MCF 10A (cell line): ENCODE measurements around the gene GHRHR. TPM values are rescaled to one million over a fixed set of nuclear protein-coding genes. Genes with fewer than 3 reads are reported as not detected.

Experiments used
- BruUV-seq: library from RNA; stranded (reverse); fragments of 400-500 nt; replicated peaks from 2 replicates; lab custom pipeline; 2021; lab: Mats Ljungman, UMichigan
- CTCF ChIA-PET: fragments of 300-600 bp; sonication (Branson Sonifier 250); formaldehyde crosslinking; extraction: SDS; loops from one replicate; lab custom pipeline; 2021; ENCODE audit warnings: antibody characterized with exemption, inconsistent platforms; lab: Yijun Ruan, JAX
- POLR2A ChIA-PET: fragments of 300-600, 350-650 bp; sonication (Branson Sonifier 250); formaldehyde crosslinking; extraction: SDS; loops from one replicate; lab custom pipeline; 2020; ENCODE audit warnings: antibody characterized with exemption, inconsistent platforms; lab: Yijun Ruan, JAX
- DNase-seq: peaks from one replicate; pipeline ENCODE4 v3.0.0-alpha.2; 2018; ENCODE audit not compliant: unreplicated experiment
- H3K27ac Mint-ChIP-seq: one replicate; pipeline ENCODE4 v1.8.0; 2022; ENCODE audit warnings: mild to moderate bottlenecking, low read depth, mixed read lengths; ENCODE audit not compliant: unreplicated experiment
- H3K27me3 Mint-ChIP-seq: one replicate; pipeline ENCODE4 v1.8.0; 2022; ENCODE audit warnings: mixed read lengths; ENCODE audit not compliant: insufficient read depth, unreplicated experiment
- H3K36me3 Mint-ChIP-seq: one replicate; pipeline ENCODE4 v1.8.0; 2022; ENCODE audit warnings: mild to moderate bottlenecking, moderate library complexity, mixed read lengths; ENCODE audit not compliant: insufficient read depth, unreplicated experiment
- H3K4me1 Mint-ChIP-seq: one replicate; pipeline ENCODE4 v1.8.0; 2022; ENCODE audit warnings: mixed read lengths; ENCODE audit not compliant: insufficient read depth, unreplicated experiment
- H3K4me3 Mint-ChIP-seq: one replicate; pipeline ENCODE4 v1.8.0; 2022; ENCODE audit warnings: mild to moderate bottlenecking, moderate library complexity, mixed read lengths; ENCODE audit not compliant: unreplicated experiment
- H3K9me3 Mint-ChIP-seq: one replicate; pipeline ENCODE4 v1.8.0; 2022; ENCODE audit warnings: mixed read lengths; ENCODE audit not compliant: unreplicated experiment
- CTCF ChIP-seq: fragments of 200-600 bp; IDR thresholded peaks from one replicate; pipeline ENCODE4 v1.8.0; 2022; ENCODE audit warnings: antibody characterized with exemption, mild to moderate bottlenecking; ENCODE audit not compliant: unreplicated experiment
- intact Hi-C: fragments of 100-400 bp; cut with micrococcal nuclease; formaldehyde crosslinking; loops from 2 replicates; pipeline ENCODE4 v1.14.1; 2022
- total RNA-seq: library from RNA; stranded (reverse); gene quantifications from 2 replicates; pipeline ENCODE4 v1.2.3, GENCODE V29; 2022

Gene GHRHR
- total RNA-seq, 1 experiment from 2014 or later: not detected

DNA sequence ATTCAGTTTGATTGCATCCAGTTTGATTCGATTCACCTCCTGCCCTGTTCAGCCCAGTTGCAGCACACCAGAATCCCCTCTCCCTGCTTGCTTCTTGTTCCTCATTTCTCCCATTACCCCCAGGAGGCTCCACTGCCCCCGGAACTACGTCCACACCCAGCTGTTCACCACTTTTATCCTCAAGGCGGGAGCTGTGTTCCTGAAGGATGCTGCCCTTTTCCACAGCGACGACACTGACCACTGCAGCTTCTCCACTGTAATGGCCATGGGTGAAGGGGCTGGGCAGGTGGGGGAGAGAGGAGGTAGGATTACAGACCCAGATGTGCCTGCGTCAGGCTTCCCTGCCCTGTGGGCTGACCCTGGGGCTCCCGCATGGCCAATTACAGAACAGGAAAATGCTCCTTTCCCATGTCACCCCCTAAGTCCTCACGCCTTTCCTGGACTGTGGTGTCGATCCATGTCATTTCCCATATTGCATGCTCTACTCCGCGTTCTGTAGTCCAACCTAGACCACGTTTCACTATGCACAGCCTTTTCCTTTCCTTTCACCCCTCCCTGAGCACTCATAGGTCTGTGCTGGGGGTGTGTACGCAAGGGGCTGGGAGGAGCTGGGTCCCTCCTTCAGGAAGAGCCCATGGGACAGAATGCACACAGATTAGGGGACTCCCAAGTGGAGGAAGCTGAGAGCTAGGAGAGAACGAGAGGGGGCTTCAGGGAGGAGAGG, 8.2 kb downstream of the GHRHR start:
- TF ChIP-seq CTCF: no peak
- ChIA-PET CTCF (interaction anchor here (0.6 to 5.4 kb wide), 7 partner anchors 13 to 319 kb away, joined by 3 to 62 read pairs (median 7); no protein-coding TSS in a partner anchor), POLR2A (interaction anchor here (0.5 kb wide), 1 partner anchor 695 kb away, joined by 3 read pairs; no protein-coding TSS in a partner anchor)
- no peaks in the 10 kb centered on the region for H3K9me3 Mint-ChIP-seq
- peaks cover 44% of the 10 kb centered on the region for H3K27me3 Mint-ChIP-seq
- no peak overlapping the region for H3K27ac Mint-ChIP-seq
- intact Hi-C loops: no loop called here
- H3K4me1 Mint-ChIP-seq: no peaks in the 10 kb centered on the region
- H3K36me3 Mint-ChIP-seq: no peaks in the 10 kb centered on the region
- no TSS peak for BruUV-seq
- no peak overlapping the region for H3K4me3 Mint-ChIP-seq
- DNase-seq: no peak

GRCh38 chr7:30973292-30973691, 9.5 kb downstream of the GHRHR start:
- H3K4me3 Mint-ChIP-seq: no peak overlapping the region
- H3K9me3 Mint-ChIP-seq: no peaks in the 10 kb centered on the region
- no TSS peak for BruUV-seq
- TF ChIP-seq CTCF: no peak
- H3K36me3 Mint-ChIP-seq: no peaks in the 10 kb centered on the region
- H3K27me3 Mint-ChIP-seq: peaks cover 45% of the 10 kb centered on the region
- POLR2A ChIA-PET: no interaction called here
- intact Hi-C loops: no loop called here
- DNase-seq: no peak
- no peak overlapping the region for H3K27ac Mint-ChIP-seq
- CTCF ChIA-PET: interaction anchor here (0.6 to 5.4 kb wide), 9 partner anchors 9 to 514 kb away, joined by 3 to 62 read pairs (median 3); no protein-coding TSS in a partner anchor
- H3K4me1 Mint-ChIP-seq: no peaks in the 10 kb centered on the region

DNA sequence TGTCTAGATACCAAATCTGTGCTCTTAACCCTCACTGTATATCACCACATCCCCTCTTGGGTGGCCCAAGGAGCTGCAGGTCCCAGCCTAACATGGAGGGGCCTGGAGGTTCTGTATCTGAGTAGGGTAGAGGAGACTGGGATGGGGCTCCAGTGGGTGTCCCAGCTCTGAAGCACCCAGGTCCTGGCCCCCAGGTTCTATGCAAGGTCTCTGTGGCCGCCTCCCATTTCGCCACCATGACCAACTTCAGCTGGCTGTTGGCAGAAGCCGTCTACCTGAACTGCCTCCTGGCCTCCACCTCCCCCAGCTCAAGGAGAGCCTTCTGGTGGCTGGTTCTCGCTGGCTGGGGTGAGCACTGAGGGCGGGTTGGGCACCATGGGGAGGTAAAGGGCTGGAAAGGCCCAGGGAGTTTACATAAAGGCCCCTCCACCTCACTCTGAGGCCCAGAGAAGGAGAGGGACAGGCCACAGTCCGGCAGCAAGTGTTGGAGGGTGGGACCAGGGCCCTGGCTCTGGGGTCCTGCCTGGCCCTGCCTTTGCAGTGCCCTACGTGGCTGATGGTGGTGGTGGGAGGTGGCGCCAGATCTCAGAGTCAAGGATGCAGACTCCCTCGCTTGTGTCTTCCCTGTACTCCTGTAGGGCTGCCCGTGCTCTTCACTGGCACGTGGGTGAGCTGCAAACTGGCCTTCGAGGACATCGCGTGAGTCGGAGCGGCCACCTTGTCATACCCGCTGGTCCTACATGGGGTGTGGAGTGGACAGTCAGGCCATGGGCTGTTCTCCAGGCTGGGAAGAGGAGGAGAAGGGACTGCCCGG, 10.2 kb downstream of the GHRHR start:
- BruUV-seq: no TSS peak
- H3K36me3 Mint-ChIP-seq: no peaks in the 10 kb centered on the region
- peaks cover 52% of the 10 kb centered on the region for H3K27me3 Mint-ChIP-seq
- intact Hi-C loops: loop anchor here (1.0 to 2.0 kb wide), 2 partner anchors 36 to 231 kb away; no protein-coding TSS in a partner anchor
- POLR2A ChIA-PET: no interaction called here
- DNase-seq: no peak
- TF ChIP-seq CTCF: no peak
- CTCF ChIA-PET: interaction anchor here (0.6 to 5.4 kb wide), 16 partner anchors 10 to 761 kb away, joined by 3 to 62 read pairs (median 3); no protein-coding TSS in a partner anchor
- no peak overlapping the region for H3K27ac Mint-ChIP-seq
- no peaks in the 10 kb centered on the region for H3K4me1 Mint-ChIP-seq
- no peak overlapping the region for H3K4me3 Mint-ChIP-seq
- H3K9me3 Mint-ChIP-seq: no peaks in the 10 kb centered on the region
